Neutrophil (primary cell): ENCODE measurements around the gene PLXDC2.

Experiments
- H3K27ac ChIP-seq: fragments of 200-600 bp; sonication (generic); 2 replicates; pipeline ENCODE4 v1.5.1; 2016; ENCODE audit warnings: mild to moderate bottlenecking, moderate library complexity
- H3K27me3 ChIP-seq: fragments of 200-600 bp; sonication (generic); 2 replicates; pipeline ENCODE4 v1.6.0; 2016; ENCODE audit warnings: mild to moderate bottlenecking
- H3K36me3 ChIP-seq: fragments of 200-600 bp; sonication (generic); 2 replicates; pipeline ENCODE4 v1.5.1; 2017
- H3K4me1 ChIP-seq, 2 experiments: fragments of 200-600 bp in 1 of 2; sonication (generic) in 1 of 2; 1 replicate in 1 of 2; 2 replicates in 1 of 2; pipeline versions ENCODE4 v1.5.1 to v1.6.1; 2013 to 2016; ENCODE audit warnings: low read depth in 1 of 2, low read length in 1 of 2, mild to moderate bottlenecking in 1 of 2, moderate library complexity in 1 of 2; ENCODE audit not compliant: control insufficient read depth in 1 of 2, insufficient read depth in 1 of 2
- H3K4me3 ChIP-seq, 2 experiments: fragments of 200-600 bp in 1 of 2; sonication (generic) in 1 of 2; 1 replicate in 1 of 2; 2 replicates in 1 of 2; pipeline ENCODE4 v1.5.1; 2013 to 2016; ENCODE audit warnings: low read depth in 1 of 2, low read length in 1 of 2, mild to moderate bottlenecking in 1 of 2, moderate library complexity in 1 of 2
- H3K9me3 ChIP-seq: fragments of 200-600 bp; sonication (generic); 2 replicates; pipeline ENCODE4 v1.5.1; 2016
- TF ChIP-seq, protein P1 (sequence below): fragments of 200-600 bp; sonication (generic); IDR thresholded peaks from 2 replicates; pipeline ENCODE4 v1.5.1; 2016; ENCODE audit warnings: antibody characterized with exemption

The PLXDC2 gene

DNA sequence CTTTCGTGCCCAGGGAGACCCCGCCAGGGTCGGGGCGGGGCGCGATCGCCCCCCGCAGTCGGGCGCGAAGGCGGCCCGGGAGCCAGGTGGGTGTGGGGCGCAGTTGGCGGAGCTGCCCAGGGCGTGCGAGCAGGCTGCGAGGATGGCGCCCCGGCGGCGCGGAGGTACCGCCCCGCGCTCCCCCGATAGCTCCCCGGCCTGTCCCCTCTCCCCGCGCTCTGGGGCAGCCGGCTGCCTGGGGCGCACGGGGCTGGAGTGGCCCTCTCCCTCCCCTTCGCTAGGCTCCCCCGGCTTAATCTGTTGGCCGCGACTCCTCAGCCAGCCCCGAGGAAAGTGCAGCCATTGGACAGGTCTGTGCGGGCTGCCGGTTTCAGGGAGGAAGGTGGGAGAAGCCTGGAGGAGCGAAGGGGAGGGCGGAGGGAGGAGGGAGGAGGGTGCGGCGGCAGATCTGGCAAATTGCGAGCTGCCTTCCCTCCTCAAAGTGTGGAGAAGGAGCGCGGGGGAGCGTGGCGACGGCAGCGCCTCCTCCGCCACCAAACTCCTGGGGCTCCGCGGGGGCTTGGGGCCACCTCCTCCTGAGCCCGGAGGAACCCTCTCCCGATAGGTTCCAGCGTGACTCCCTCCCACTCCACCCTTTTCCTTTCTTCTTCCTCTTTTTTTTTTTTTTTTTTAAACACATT is 361 bp upstream of the PLXDC2 start:
- Histone ChIP-seq H3K4me3 (peak overlapping the region; percentile 81 to 94), H3K9me3 (no peaks in the 10 kb centered on the region)

DNA sequence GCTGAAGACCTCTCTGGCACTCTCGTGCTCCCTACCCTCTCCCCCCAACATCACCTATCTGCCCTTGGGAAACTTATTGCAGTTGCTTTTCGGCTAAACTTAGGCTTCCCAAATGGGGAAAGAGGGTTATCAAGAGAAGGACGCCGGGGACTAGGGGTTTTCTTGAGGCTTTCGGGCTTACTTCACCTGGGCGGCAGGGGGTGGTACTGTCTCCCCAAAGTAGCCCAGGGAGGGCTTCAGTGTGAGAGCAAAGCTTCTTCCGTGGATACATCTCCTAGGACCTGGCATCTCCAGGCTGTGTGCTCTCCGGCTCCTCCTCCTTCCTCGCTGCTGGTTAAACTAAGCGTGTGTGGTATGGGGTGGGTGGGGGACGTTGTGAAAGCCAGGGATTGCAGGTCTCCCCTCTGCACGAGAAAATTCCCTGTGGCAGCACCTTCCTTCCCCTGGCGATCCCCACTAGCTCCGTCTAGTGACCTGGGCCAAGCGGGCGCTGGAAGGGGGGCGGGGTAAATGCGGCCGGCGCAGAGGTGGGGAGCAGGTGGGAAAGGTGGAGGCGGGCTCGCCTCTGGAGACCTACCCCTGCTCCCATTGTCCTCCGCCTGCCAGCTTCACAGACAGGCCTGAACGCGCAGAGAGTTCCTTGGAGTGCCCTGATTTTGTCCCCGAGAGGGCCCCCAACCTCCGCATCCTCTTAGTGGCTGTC is 1.1 kb downstream of the PLXDC2 start:
- peaks cover 35% of the 10 kb centered on the region for H3K27me3 ChIP-seq
- peak overlapping the region; percentile 89 for H3K27ac ChIP-seq
- TF ChIP-seq, protein P1, sequence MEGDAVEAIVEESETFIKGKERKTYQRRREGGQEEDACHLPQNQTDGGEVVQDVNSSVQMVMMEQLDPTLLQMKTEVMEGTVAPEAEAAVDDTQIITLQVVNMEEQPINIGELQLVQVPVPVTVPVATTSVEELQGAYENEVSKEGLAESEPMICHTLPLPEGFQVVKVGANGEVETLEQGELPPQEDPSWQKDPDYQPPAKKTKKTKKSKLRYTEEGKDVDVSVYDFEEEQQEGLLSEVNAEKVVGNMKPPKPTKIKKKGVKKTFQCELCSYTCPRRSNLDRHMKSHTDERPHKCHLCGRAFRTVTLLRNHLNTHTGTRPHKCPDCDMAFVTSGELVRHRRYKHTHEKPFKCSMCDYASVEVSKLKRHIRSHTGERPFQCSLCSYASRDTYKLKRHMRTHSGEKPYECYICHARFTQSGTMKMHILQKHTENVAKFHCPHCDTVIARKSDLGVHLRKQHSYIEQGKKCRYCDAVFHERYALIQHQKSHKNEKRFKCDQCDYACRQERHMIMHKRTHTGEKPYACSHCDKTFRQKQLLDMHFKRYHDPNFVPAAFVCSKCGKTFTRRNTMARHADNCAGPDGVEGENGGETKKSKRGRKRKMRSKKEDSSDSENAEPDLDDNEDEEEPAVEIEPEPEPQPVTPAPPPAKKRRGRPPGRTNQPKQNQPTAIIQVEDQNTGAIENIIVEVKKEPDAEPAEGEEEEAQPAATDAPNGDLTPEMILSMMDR: no peak
- H3K36me3 ChIP-seq: no peaks in the 10 kb centered on the region
- H3K9me3 ChIP-seq: no peaks in the 10 kb centered on the region
- peaks cover 31 to 33% of the 10 kb centered on the region in 2 experiments for H3K4me1 ChIP-seq
- H3K4me3 ChIP-seq: peak overlapping the region; percentile 81 to 94

More for the DNA sequence above, 361 bp upstream of the PLXDC2 start:
- no peaks in the 10 kb centered on the region for H3K36me3 ChIP-seq
- peaks cover 31 to 33% of the 10 kb centered on the region in 2 experiments for H3K4me1 ChIP-seq
- H3K27ac ChIP-seq: peak overlapping the region; percentile 89
- TF ChIP-seq, protein P1: no peak
- H3K27me3 ChIP-seq: peaks cover 50% of the 10 kb centered on the region

DNA sequence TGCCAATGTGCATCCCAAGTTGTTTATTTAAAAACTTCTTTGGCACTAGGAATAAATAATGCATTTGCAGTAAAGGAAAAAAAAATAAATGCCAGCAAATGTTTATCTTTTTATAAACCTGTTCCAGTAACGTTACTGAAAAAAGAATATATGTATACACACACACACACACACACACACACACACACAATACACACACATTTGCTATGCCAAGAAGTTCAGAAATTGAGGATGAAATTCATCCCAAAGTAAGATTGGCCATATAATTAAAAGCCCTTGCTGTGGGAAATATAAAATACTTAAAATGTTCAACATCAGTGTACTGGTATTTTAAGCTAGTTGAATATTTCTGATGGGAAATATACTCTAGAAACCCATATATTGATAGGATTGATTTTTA is 2.6 kb downstream of the PLXDC2 start:
- peak overlapping the region; percentile 81 to 94 for H3K4me3 ChIP-seq
- no peaks in the 10 kb centered on the region for H3K36me3 ChIP-seq
- H3K4me1 ChIP-seq: peaks cover 35 to 36% of the 10 kb centered on the region in 2 experiments
- no peaks in the 10 kb centered on the region for H3K9me3 ChIP-seq
- TF ChIP-seq, protein P1: no peak
- peaks cover 20% of the 10 kb centered on the region for H3K27me3 ChIP-seq
- no peak overlapping the region for H3K27ac ChIP-seq

DNA sequence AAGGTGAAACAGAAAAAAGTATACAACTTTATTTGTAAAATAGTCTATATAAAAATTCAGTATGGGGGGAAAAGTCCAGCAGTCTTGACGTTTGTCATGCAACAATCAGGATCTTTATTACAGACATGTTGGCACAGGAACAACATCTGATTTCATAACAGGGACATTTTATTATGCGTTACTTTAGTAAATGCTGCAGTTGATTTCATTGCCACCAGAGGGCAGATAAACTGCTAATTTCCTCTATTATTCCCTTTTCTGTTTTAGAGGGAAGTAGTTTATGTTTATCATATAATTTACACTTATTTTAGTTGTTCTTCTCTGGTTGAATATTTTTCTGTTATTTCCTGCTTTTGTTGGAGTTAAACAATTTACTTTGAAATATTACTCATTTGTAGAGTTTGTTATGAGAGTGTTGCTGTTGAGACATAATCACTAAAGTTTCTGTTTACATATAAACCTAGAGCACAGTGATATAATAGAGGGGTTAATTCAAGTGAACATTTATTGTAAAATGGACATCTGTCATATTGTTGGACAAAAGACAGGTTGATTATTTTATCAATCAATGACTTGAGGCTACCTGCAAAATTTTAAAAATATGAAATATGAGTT is 3.3 kb downstream of the PLXDC2 start:
- H3K4me3 ChIP-seq: peak overlapping the region; percentile 81 to 94

More for the DNA sequence above, 3.3 kb downstream of the PLXDC2 start:
- H3K4me1 ChIP-seq: peaks cover 41 to 43% of the 10 kb centered on the region in 2 experiments
- TF ChIP-seq, protein P1: peak; percentile 84
- no peak overlapping the region for H3K27ac ChIP-seq
- no peaks in the 10 kb centered on the region for H3K9me3 ChIP-seq
- no peaks in the 10 kb centered on the region for H3K36me3 ChIP-seq
- peaks cover 14% of the 10 kb centered on the region for H3K27me3 ChIP-seq
